Keratinocyte (primary cell): ENCODE results near the gene EMX1. TPM values are rescaled to one million over a fixed set of nuclear protein-coding genes. Genes with fewer than 3 reads are reported as not detected.

ENCODE experiments used
- DNase-seq: peaks from one replicate; pipeline ENCODE4 v3.0.0-alpha.2; 2011; ENCODE audit warnings: low read depth, missing footprints, low spot score
- FAIRE-seq: peaks from 2 replicates; lab custom pipeline; 2011; peaks lifted over from hg19 to GRCh38; lab: Jason Lieb, UNC
- H2AFZ ChIP-seq: 2 replicates; pipeline ENCODE4 v1.6.0; 2012; ENCODE audit warnings: low read length, control low read depth, inconsistent platforms; ENCODE audit not compliant: control insufficient read depth
- H3K27ac ChIP-seq: 2 replicates; pipeline ENCODE4 v1.5.1; 2011; ENCODE audit warnings: low read length; ENCODE audit not compliant: control insufficient read depth, insufficient read depth
- H3K27me3 ChIP-seq: 3 replicates; pipeline ENCODE4 v1.6.0; 2011; ENCODE audit warnings: low read length; ENCODE audit not compliant: control insufficient read depth, insufficient read depth; ENCODE audit errors: extremely low read depth
- H3K36me3 ChIP-seq, 2 experiments: 2 replicates in 1 of 2; 3 replicates in 1 of 2; pipeline ENCODE4 v1.5.1; 2011; ENCODE audit warnings: low read length in 2 of 2, mild to moderate bottlenecking in 1 of 2; ENCODE audit not compliant: control insufficient read depth in 2 of 2, insufficient read depth in 2 of 2; ENCODE audit errors: extremely low read depth in 1 of 2
- H3K4me1 ChIP-seq: 3 replicates; pipeline ENCODE4 v1.5.1; 2011; ENCODE audit warnings: low read length; ENCODE audit not compliant: control insufficient read depth, insufficient read depth; ENCODE audit errors: extremely low read depth
- H3K4me2 ChIP-seq: 3 replicates; pipeline ENCODE4 v1.6.0; 2011; ENCODE audit warnings: low read depth, low read length; ENCODE audit not compliant: control insufficient read depth, insufficient read depth; ENCODE audit errors: extremely low read depth
- H3K4me3 ChIP-seq, 3 experiments: fragments of 200-600 bp in 1 of 3; sonication (generic) in 1 of 3; 2 replicates in 2 of 3; 3 replicates in 1 of 3; pipeline ENCODE4 v1.5.1; 2011 to 2016; ENCODE audit warnings: low read length in 3 of 3, mild to moderate bottlenecking in 3 of 3, control low read depth in 2 of 3, inconsistent platforms in 1 of 3, low read depth in 1 of 3, mixed read lengths in 1 of 3, mixed run types in 1 of 3, moderate library complexity in 1 of 3; ENCODE audit not compliant: control insufficient read depth in 2 of 3, insufficient read depth in 2 of 3; ENCODE audit errors: extremely low read depth in 1 of 3
- H3K79me2 ChIP-seq: 2 replicates; pipeline ENCODE4 v1.6.0; 2012; ENCODE audit warnings: low read length; ENCODE audit not compliant: control insufficient read depth, insufficient read depth
- H3K9ac ChIP-seq: 3 replicates; pipeline ENCODE4 v1.6.0; 2011; ENCODE audit warnings: low read length; ENCODE audit not compliant: control insufficient read depth, insufficient read depth; ENCODE audit errors: extremely low read depth
- H3K9me1 ChIP-seq: 3 replicates; pipeline ENCODE4 v1.6.0; 2011; ENCODE audit warnings: low read length; ENCODE audit not compliant: control insufficient read depth, insufficient read depth; ENCODE audit errors: extremely low read depth
- H3K9me3 ChIP-seq: 2 replicates; pipeline ENCODE4 v1.5.1; 2012; ENCODE audit warnings: low read depth, low read length; ENCODE audit not compliant: control insufficient read depth
- H4K20me1 ChIP-seq: 3 replicates; pipeline ENCODE4 v1.6.0; 2011; ENCODE audit warnings: low read length; ENCODE audit not compliant: control insufficient read depth, insufficient read depth; ENCODE audit errors: extremely low read depth
- CTCF ChIP-seq, 3 experiments: IDR thresholded peaks in 1 of 3; conservative IDR thresholded peaks in 1 of 3; optimal IDR thresholded peaks in 1 of 3; 2 replicates in 2 of 3; 3 replicates in 1 of 3; pipeline versions ENCODE3 to v1.5.1; 2011; ENCODE audit warnings: low read length in 3 of 3, mild to moderate bottlenecking in 3 of 3, moderate library complexity in 2 of 3, control low read depth in 1 of 3, inconsistent platforms in 1 of 3; ENCODE audit not compliant: insufficient read depth in 2 of 3; ENCODE audit errors: extremely low read depth in 1 of 3
- EZH2 ChIP-seq: IDR thresholded peaks from one replicate; pipeline ENCODE4 v1.6.1; 2012; ENCODE audit warnings: inconsistent platforms, mild to moderate bottlenecking, low read length, moderate library complexity
- dilution Hi-C: fragments of 300-500 bp; cut with MboI; formaldehyde crosslinking; loops from one replicate; pipeline ENCODE4 v1.7.0; 2020; ENCODE audit warnings: low sequenced_read_pairs; ENCODE audit not compliant: extremely low pct_ligation_motif_present
- polyA plus RNA-seq, 5 experiments: library from polyadenylated mRNA; depleted of rRNA in 3 of 5; stranded (reverse) in 3 of 5; stranded (forward) in 1 of 5; unstranded in 1 of 5; fragments of >200 nt; gene quantifications; 1 replicate in 1 of 5; 2 replicates in 3 of 5; 3 replicates in 1 of 5; pipeline versions ENCODE4 v1.2.1 to v1.2.3, GENCODE V29; 2011 to 2012; ENCODE audit warnings: missing spikeins in 2 of 5, low read depth in 1 of 5, low replicate concordance in 1 of 5

EMX1 gene
- polyA plus RNA-seq, 1 donor (not counting 4 experiments of a cell fraction or from before 2014, with no cell fraction given): not detected

DNA sequence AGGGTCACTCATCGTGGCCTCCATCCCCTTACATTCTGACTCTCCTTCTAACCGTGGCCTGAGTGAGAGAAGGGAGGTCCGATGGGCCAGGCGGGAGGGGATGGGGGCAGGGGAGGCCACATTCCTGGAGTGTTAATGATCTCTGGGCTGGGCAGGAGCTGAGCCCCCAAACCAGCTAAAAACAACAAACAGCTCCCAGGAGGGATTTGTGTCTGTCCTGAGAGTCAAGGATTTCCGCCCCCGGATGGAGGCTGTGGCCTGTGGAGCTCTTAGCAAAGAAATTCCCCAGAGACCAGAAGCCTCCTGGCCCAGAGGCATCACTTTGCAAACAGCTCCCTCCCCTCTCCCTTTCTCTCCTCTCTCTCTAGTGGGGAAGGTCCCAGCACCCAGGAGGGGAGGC, 23.5 kb downstream of the EMX1 start:
- H3K9me3 ChIP-seq: no peaks in the 10 kb centered on the region
- H3K4me2 ChIP-seq: no peak overlapping the region
- no peak overlapping the region for H2AFZ ChIP-seq
- no peaks in the 10 kb centered on the region for H3K4me1 ChIP-seq
- dilution Hi-C loops: no loop called here
- no peak overlapping the region for H3K4me3 ChIP-seq
- H3K27ac ChIP-seq: no peak overlapping the region
- no peaks in the 10 kb centered on the region for H4K20me1 ChIP-seq
- H3K36me3 ChIP-seq: no peaks in the 10 kb centered on the region
- H3K79me2 ChIP-seq: no peaks in the 10 kb centered on the region
- FAIRE-seq: no peak
- no peak overlapping the region for H3K9ac ChIP-seq
- no peak for DNase-seq
- no peaks in the 10 kb centered on the region for H3K9me1 ChIP-seq
- TF ChIP-seq CTCF (optimal IDR thresholded peaks at IDR 0.05 in 1 of 3, IDR thresholded peaks at IDR 0.05 in 1 of 3, conservative IDR thresholded peaks at IDR 0.05 in 1 of 3; ENCODE audit: extremely low read depth in 1 of 3, insufficient read depth in 2 of 3, low read length in 3 of 3) (no peak), EZH2 (no peak)
- peaks cover 29% of the 10 kb centered on the region for H3K27me3 ChIP-seq

- FAIRE-seq: no peak
- dilution Hi-C loops: no loop called here
These were observed 25.0 kb downstream of the EMX1 start for GRCh38 chr2:72942293-72942692.

More at GRCh38 chr2:72942293-72942692, 25.0 kb downstream of the EMX1 start:
- Histone ChIP-seq H4K20me1 (no peaks in the 10 kb centered on the region), H3K27ac (no peak overlapping the region), H3K27me3 (peaks cover 13% of the 10 kb centered on the region), H3K4me1 (no peaks in the 10 kb centered on the region), H3K4me2 (no peak overlapping the region), H3K9ac (no peak overlapping the region), H3K79me2 (no peaks in the 10 kb centered on the region), H3K9me3 (no peaks in the 10 kb centered on the region), H3K4me3 (no peak overlapping the region), H3K9me1 (no peaks in the 10 kb centered on the region), H3K36me3 (no peaks in the 10 kb centered on the region), H2AFZ (no peak overlapping the region)
- TF ChIP-seq EZH2 (no peak), CTCF (optimal IDR thresholded peaks at IDR 0.05 in 1 of 3, IDR thresholded peaks at IDR 0.05 in 1 of 3, conservative IDR thresholded peaks at IDR 0.05 in 1 of 3; ENCODE audit: extremely low read depth in 1 of 3, insufficient read depth in 2 of 3, low read length in 3 of 3) (no peak)
- no peak for DNase-seq
